NCI-H460 (cell line): ENCODE measurements around the gene STK11. TPM values are rescaled to one million over a fixed set of nuclear protein-coding genes. Genes with fewer than 3 reads are reported as not detected.
"Not testable (repeated sequence)": the region's sequence is repeated elsewhere in the genome, so short reads cannot be mapped to it uniquely, and the experiment has no call there.

Experiments used
- DNase-seq: peaks from one replicate; pipeline ENCODE4 v3.0.0-alpha.2; 2016; ENCODE audit warnings: low read depth; ENCODE audit errors: extremely low read depth
- total RNA-seq: library from RNA; depleted of rRNA; stranded (reverse); fragments of >200 nt; shearing (Covaris generic); gene quantifications from 2 replicates; pipeline ENCODE4 v1.2.3, GENCODE V29; 2014

The STK11 gene
- total RNA-seq, 1 experiment from 2014 or later: 28.7 TPM

GRCh38 chr19:1206150-1206863, 729 bp downstream of the STK11 start:
- DNase-seq: no peak

- DNase-seq: no peak
These were observed 1.4 kb downstream of the STK11 start for GRCh38 chr19:1206864-1207450.

- not testable (repeated sequence) for DNase-seq
These were observed 3.3 kb downstream of the STK11 start for GRCh38 chr19:1208830-1209229.

GRCh38 chr19:1210227-1210538, 4.6 kb downstream of the STK11 start:
- no peak for DNase-seq

GRCh38 chr19:1211494-1212234, 6.1 kb downstream of the STK11 start:
- no peak for DNase-seq

GRCh38 chr19:1213391-1214286, 8.1 kb downstream of the STK11 start:
- DNase-seq: no peak

- DNase-seq: no peak
These were observed 8.8 kb downstream of the STK11 start for GRCh38 chr19:1214299-1214861.

GRCh38 chr19:1214862-1215731, 9.5 kb downstream of the STK11 start:
- DNase-seq: no peak

GRCh38 chr19:1216756-1217155, 11.2 kb downstream of the STK11 start:
- DNase-seq: no peak

- DNase-seq: no peak
These were observed 11.8 kb downstream of the STK11 start for GRCh38 chr19:1217366-1217765.

GRCh38 chr19:1218751-1219567, 13.4 kb downstream of the STK11 start:
- DNase-seq: no peak

- no peak for DNase-seq
These were observed 14.4 kb downstream of the STK11 start for GRCh38 chr19:1219786-1220476.

- DNase-seq: no peak
These were observed 14.9 kb downstream of the STK11 start for GRCh38 chr19:1220477-1220930.

GRCh38 chr19:1220976-1221903, 15.7 kb downstream of the STK11 start:
- DNase-seq: peak; percentile 45

GRCh38 chr19:1221904-1222255, 16.3 kb downstream of the STK11 start:
- DNase-seq: no peak

- DNase-seq: no peak
These were observed 16.8 kb downstream of the STK11 start for GRCh38 chr19:1222394-1222793.
